ENCODE results near the gene DPP3. TPM values are rescaled to one million over a fixed set of nuclear protein-coding genes. Genes with fewer than 3 reads are reported as not detected.
"Not testable (repeated sequence)": the region's sequence is repeated elsewhere in the genome, so short reads cannot be mapped to it uniquely, and the experiment has no call there.

The DPP3 gene
- total RNA-seq, 1 experiment from 2014 or later = 180 TPM

- no peaks in the 10 kb centered on the region for H3K27me3 ChIP-seq (ENCODE audit: control insufficient read depth, insufficient read depth, low read length)
- CTCF ChIA-PET = interaction anchor here (0.6 to 2.5 kb wide), 9 partner anchors 23 to 239 kb away, joined by 3 to 12 read pairs (median 4); partner anchors contain the start of genes PELI3 and RBM4B
- peak; percentile 97 for TF ChIP-seq CTCF (IDR thresholded peaks at IDR 0.05)
- TF ChIP-seq REST (IDR thresholded peaks at IDR 0.05; ENCODE audit: insufficient read depth in 1 of 2, low read depth in 2 of 2, low read length in 1 of 2) = peak in 1 of 2 experiments; percentile 9; a peak in 1 of 4 replicates
- peak; percentile 74 for TF ChIP-seq POLR2AphosphoS5 (IDR thresholded peaks at IDR 0.05; ENCODE audit: low read depth, low read length)
- TF ChIP-seq TCF7L2 (IDR thresholded peaks at IDR 0.05; ENCODE audit: low read depth, low read length) = no peak; the same call in 1 of the 2 replicates
- TF ChIP-seq SIN3A (IDR thresholded peaks at IDR 0.05; ENCODE audit: borderline replicate concordance, insufficient read depth, low read depth, low read length) = 0 out of 2 replicates have a peak, but pooled peaks have one; percentile 67
- no TSS peak for BruUV-seq (replicated peaks)
- no peaks in the 10 kb centered on the region for H3K9me3 ChIP-seq (ENCODE audit: control insufficient read depth, insufficient read depth, low read depth, low read length)
- in situ Hi-C loops (cut with HindIII; ENCODE audit: low pct_unique_long_range_greater_than_20kb, low sequenced_read_pairs) (no loop called here), intact Hi-C loops (cut with micrococcal nuclease; ENCODE audit: unreplicated experiment) (no loop called here)
- POLR2A ChIA-PET = interaction anchor here (0.5 kb wide), 1 partner anchor 83 kb away, joined by 23 read pairs; no protein-coding TSS in a partner anchor
- H3K36me3 ChIP-seq (ENCODE audit: control insufficient read depth, insufficient read depth, low read length) = no peaks in the 10 kb centered on the region; the same call in 1 of the 2 replicates
- ATAC-seq (peak; percentile 98), DNase-seq (ENCODE audit: low read depth, low spot score) (peak; percentile 97)
- peaks cover 5% of the 10 kb centered on the region; the same call in 1 of the 2 replicates for H3K4me1 ChIP-seq (ENCODE audit: control insufficient read depth, insufficient read depth, low read length)
- peak within 1 kb of the TSS; percentile 97 to 100 for H3K4me3 ChIP-seq (ENCODE audit: low read depth in 2 of 2, low read length in 2 of 2)
- peak within 1 kb of the TSS; percentile 99 for H3K27ac ChIP-seq (ENCODE audit: low read length)
Observed at GRCh38 chr11:66438504-66439466, 41.4 kb upstream of the DPP3 start, which contains the start of gene MRPL11. Gene MRPL11 (minus strand): TSS chr11:66438848. CDS start chr11:66438754, 94 bp downstream.

DNA sequence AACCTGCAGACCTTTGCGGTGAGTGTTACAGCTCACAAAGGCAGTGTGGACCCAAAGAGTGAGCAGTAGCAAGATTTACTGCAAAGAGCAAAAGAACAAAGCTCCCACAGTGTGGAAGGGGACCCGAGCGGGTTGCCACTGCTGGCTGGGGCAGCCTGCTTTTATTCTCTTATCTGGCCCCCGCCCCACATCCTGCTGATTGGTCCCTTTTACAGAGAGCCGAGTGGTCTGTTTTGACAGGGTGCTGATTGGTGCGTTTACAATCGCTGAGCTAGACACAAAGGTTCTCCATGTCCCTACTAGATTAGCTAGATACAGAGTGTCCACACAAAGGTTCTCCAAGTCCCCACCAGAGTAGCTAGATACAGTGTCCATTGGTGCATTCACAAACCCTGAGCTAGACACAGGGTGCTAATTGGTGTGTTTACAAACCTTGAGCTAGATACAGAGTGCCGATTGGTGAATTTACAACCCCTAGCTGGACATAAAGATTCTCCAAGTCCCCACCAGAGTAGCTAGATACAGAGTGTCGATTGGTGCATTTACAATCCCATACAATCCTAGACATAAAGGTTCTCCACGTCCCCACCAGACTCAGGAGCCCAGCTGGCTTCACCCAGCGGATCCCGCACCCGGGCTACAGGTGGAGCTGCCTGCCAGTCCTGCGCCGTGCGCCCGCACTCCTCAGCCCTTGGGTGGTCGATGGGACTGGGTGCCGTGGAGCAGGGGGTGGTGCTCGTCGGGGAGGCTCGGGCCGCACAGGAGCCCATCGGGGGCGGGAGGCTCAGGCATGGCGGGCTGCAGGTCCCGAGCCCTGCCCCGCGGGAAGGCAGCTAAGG, 39.9 kb upstream of the DPP3 start:
- CTCF ChIA-PET = interaction anchor here (0.9 to 2.5 kb wide), 2 partner anchors 26 to 238 kb away, joined by 3 to 8 read pairs; partner anchors contain the start of genes PELI3 and RBM4B
- intact Hi-C loops (cut with micrococcal nuclease; ENCODE audit: unreplicated experiment); H3K27me3 ChIP-seq (ENCODE audit: control insufficient read depth, insufficient read depth, low read length); in situ Hi-C loops (cut with HindIII; ENCODE audit: low pct_unique_long_range_greater_than_20kb, low sequenced_read_pairs); DNase-seq (ENCODE audit: low read depth, low spot score); ATAC-seq; H3K4me1 ChIP-seq (ENCODE audit: control insufficient read depth, insufficient read depth, low read length); BruUV-seq (replicated peaks); H3K27ac ChIP-seq (ENCODE audit: low read length); H3K9me3 ChIP-seq (ENCODE audit: control insufficient read depth, insufficient read depth, low read depth, low read length); POLR2A ChIA-PET; H3K4me3 ChIP-seq (ENCODE audit: low read depth in 2 of 2, low read length in 2 of 2); H3K36me3 ChIP-seq (ENCODE audit: control insufficient read depth, insufficient read depth, low read length): not testable (repeated sequence)

- CTCF ChIA-PET = interaction anchor here (0.9 kb wide), 1 partner anchor 26 kb away, joined by 3 read pairs; the partner anchor contains the start of gene PELI3
- H3K27me3 ChIP-seq (ENCODE audit: control insufficient read depth, insufficient read depth, low read length); ATAC-seq; H3K36me3 ChIP-seq (ENCODE audit: control insufficient read depth, insufficient read depth, low read length); H3K4me1 ChIP-seq (ENCODE audit: control insufficient read depth, insufficient read depth, low read length); H3K27ac ChIP-seq (ENCODE audit: low read length); DNase-seq (ENCODE audit: low read depth, low spot score); H3K4me3 ChIP-seq (ENCODE audit: low read depth in 2 of 2, low read length in 2 of 2); BruUV-seq (replicated peaks); H3K9me3 ChIP-seq (ENCODE audit: control insufficient read depth, insufficient read depth, low read depth, low read length); intact Hi-C loops (cut with micrococcal nuclease; ENCODE audit: unreplicated experiment); in situ Hi-C loops (cut with HindIII; ENCODE audit: low pct_unique_long_range_greater_than_20kb, low sequenced_read_pairs); POLR2A ChIA-PET: not testable (repeated sequence)
Observed at GRCh38 chr11:66440940-66441282, 39.3 kb upstream of the DPP3 start.

All from Panc1 (cell line).